CD8-positive, alpha-beta memory T cell (primary cell): ENCODE measurements around the gene SOX4. TPM values are rescaled to one million over a fixed set of nuclear protein-coding genes. Genes with fewer than 3 reads are reported as not detected.

Experiments
- CTCF ChIA-PET: fragments of 350-600 bp; sonication (Branson Sonifier 250); formaldehyde crosslinking; loops from one replicate; lab custom pipeline; 2021; ENCODE audit warnings: antibody characterized with exemption; lab: Charles Lee
- POLR2A ChIA-PET: fragments of 350-600 bp; sonication (Branson Sonifier 250); formaldehyde crosslinking; loops from one replicate; lab custom pipeline; 2021; ENCODE audit warnings: antibody characterized with exemption; lab: Charles Lee
- DNase-seq, 5 donors: peaks; one replicate each; pipeline versions ENCODE4 v3.0.0 to v3.0.0-alpha.2; 2020 to 2022; ENCODE audit warnings: mixed read lengths in 1 of 5
- H3K27ac ChIP-seq: one replicate; pipeline ENCODE4 v1.7.0; 2013; ENCODE audit warnings: low read depth, mild to moderate bottlenecking, low read length, moderate library complexity
- H3K27me3 ChIP-seq: 2 replicates; pipeline ENCODE4 v1.7.0; 2013; ENCODE audit warnings: low read length, mild to moderate bottlenecking; ENCODE audit not compliant: insufficient read depth, poor library complexity, severe bottlenecking
- H3K36me3 ChIP-seq: 2 replicates; pipeline ENCODE4 v1.7.0; 2013; ENCODE audit warnings: mild to moderate bottlenecking, low read length, moderate library complexity; ENCODE audit not compliant: insufficient read depth
- H3K4me1 ChIP-seq: 2 replicates; pipeline ENCODE4 v1.7.0; 2013; ENCODE audit warnings: mild to moderate bottlenecking, low read length, moderate library complexity; ENCODE audit not compliant: insufficient read depth
- H3K4me3 ChIP-seq: 2 replicates; pipeline ENCODE4 v1.7.0; 2013; ENCODE audit warnings: mild to moderate bottlenecking, low read length
- H3K9me3 ChIP-seq: 2 replicates; pipeline ENCODE4 v1.7.0; 2013; ENCODE audit warnings: mild to moderate bottlenecking, low read length
- H3K27ac Mint-ChIP-seq, 8 donors: one replicate each; pipeline ENCODE4 v1.8.0; 2020 to 2021; ENCODE audit warnings: mixed read lengths in 8 of 8, mild to moderate bottlenecking in 6 of 8, inconsistent platforms in 3 of 8, moderate library complexity in 3 of 8
- H3K27me3 Mint-ChIP-seq, 2 donors: one replicate each; pipeline ENCODE4 v1.8.0; 2020 to 2021; ENCODE audit warnings: mixed read lengths in 2 of 2, mild to moderate bottlenecking in 1 of 2, moderate library complexity in 1 of 2
- H3K36me3 Mint-ChIP-seq, 3 donors: one replicate each; pipeline ENCODE4 v1.8.0; 2020 to 2021; ENCODE audit warnings: mixed read lengths in 3 of 3, inconsistent platforms in 1 of 3, mild to moderate bottlenecking in 1 of 3
- H3K4me1 Mint-ChIP-seq, 3 donors: one replicate each; pipeline ENCODE4 v1.8.0; 2020 to 2021; ENCODE audit warnings: mixed read lengths in 3 of 3, inconsistent platforms in 1 of 3, mild to moderate bottlenecking in 1 of 3
- H3K4me3 Mint-ChIP-seq, 7 donors: one replicate each; pipeline ENCODE4 v1.8.0; 2020 to 2021; ENCODE audit warnings: mixed read lengths in 7 of 7, mild to moderate bottlenecking in 6 of 7, moderate library complexity in 4 of 7, inconsistent platforms in 2 of 7
- H3K9me3 Mint-ChIP-seq, 5 donors: one replicate each; pipeline ENCODE4 v1.8.0; 2020 to 2022; ENCODE audit warnings: mixed read lengths in 5 of 5, mild to moderate bottlenecking in 3 of 5, moderate library complexity in 2 of 5, inconsistent platforms in 1 of 5
- polyA plus RNA-seq: library from polyadenylated mRNA; unstranded; fragments of 300-500 nt; fragmentation: Illumina TruSeq; gene quantifications from one replicate; pipeline ENCODE4 v1.2.3, GENCODE V29; 2021
- total RNA-seq, 2 experiments: library from RNA; stranded (reverse); gene quantifications; one replicate each; pipeline ENCODE4 v1.2.3, GENCODE V29; 2021

Gene SOX4
- total and polyA plus RNA-seq, 3 experiments from 2014 or later: 0.37 to 0.66 (median 0.60) TPM

DNA sequence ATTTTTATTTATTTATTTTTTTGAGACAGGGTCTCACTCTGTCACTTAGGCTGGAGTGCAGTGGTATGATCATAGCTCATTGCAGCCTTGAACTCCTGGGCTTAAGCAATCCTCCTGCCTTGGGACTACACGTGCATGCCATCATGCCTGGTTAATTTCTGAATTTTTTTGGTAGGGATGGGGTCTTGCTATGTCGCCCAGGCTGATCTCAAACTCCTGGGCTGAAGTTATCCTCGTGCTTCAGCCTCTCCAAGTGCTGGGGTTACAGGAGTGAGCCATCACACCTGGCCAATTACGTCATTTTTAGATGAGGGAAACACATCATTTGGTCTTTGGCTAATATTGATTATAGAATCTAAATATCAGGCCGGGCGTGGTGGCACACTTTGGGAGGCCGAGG is 32.1 kb downstream of the SOX4 start:
- Mint-ChIP-seq H3K4me3 (no peak overlapping the region), H3K27ac (no peak overlapping the region), H3K9me3 (peaks cover 0 to 2% (median 0%) of the 10 kb centered on the region in 5 donors), H3K27me3 (peaks cover 0 to 4% of the 10 kb centered on the region in 2 donors), H3K36me3 (no peaks in the 10 kb centered on the region), H3K4me1 (no peaks in the 10 kb centered on the region)
- Histone ChIP-seq H3K4me3 (no peak overlapping the region), H3K4me1 (no peaks in the 10 kb centered on the region), H3K27ac (no peak overlapping the region), H3K36me3 (no peaks in the 10 kb centered on the region), H3K27me3 (no peaks in the 10 kb centered on the region), H3K9me3 (no peaks in the 10 kb centered on the region)
- POLR2A ChIA-PET: no interaction called here
- DNase-seq: no peak
- CTCF ChIA-PET: no interaction called here

DNA sequence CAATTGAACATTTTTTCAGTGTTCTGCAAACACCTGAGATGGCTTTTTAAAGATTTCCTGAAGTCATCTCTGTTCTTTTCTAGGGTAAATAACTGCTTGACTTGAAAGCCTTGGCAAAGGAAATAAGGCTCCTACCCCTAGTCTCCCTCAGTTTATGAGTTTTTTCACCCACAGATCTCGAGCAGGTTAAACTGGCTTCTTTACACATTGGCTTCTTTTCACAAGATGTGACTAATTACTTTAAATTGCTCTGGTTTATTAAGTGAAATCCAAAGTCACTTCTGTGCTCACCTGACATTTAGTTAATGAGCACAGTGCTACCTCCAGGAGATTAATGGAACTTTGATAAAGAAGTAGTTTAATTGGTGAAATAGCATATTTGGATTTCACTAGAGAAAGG is 33.2 kb downstream of the SOX4 start:
- Mint-ChIP-seq H3K4me1 (no peaks in the 10 kb centered on the region), H3K9me3 (peaks cover 0 to 2% (median 0%) of the 10 kb centered on the region in 5 donors), H3K36me3 (no peaks in the 10 kb centered on the region), H3K4me3 (no peak overlapping the region), H3K27me3 (no peaks in the 10 kb centered on the region), H3K27ac (no peak overlapping the region)
- no peak overlapping the region for H3K4me3 ChIP-seq
- POLR2A ChIA-PET: no interaction called here
- no peaks in the 10 kb centered on the region for H3K4me1 ChIP-seq
- H3K9me3 ChIP-seq: no peaks in the 10 kb centered on the region
- H3K27ac ChIP-seq: no peak overlapping the region
- no peaks in the 10 kb centered on the region for H3K27me3 ChIP-seq
- no peak for DNase-seq
- CTCF ChIA-PET: no interaction called here
- no peaks in the 10 kb centered on the region for H3K36me3 ChIP-seq

GRCh38 chr6:21628160-21628559 is 34.6 kb downstream of the SOX4 start:
- Histone ChIP-seq H3K4me3 (no peak overlapping the region), H3K36me3 (no peaks in the 10 kb centered on the region), H3K9me3 (no peaks in the 10 kb centered on the region), H3K4me1 (no peaks in the 10 kb centered on the region), H3K27ac (no peak overlapping the region), H3K27me3 (no peaks in the 10 kb centered on the region)
- ChIA-PET POLR2A (no interaction called here), CTCF (no interaction called here)
- Mint-ChIP-seq H3K27ac (no peak overlapping the region), H3K4me3 (no peak overlapping the region), H3K4me1 (no peaks in the 10 kb centered on the region), H3K9me3 (peaks cover 0 to 2% (median 0%) of the 10 kb centered on the region in 5 donors), H3K27me3 (no peaks in the 10 kb centered on the region), H3K36me3 (no peaks in the 10 kb centered on the region)
- DNase-seq: no peak

DNA sequence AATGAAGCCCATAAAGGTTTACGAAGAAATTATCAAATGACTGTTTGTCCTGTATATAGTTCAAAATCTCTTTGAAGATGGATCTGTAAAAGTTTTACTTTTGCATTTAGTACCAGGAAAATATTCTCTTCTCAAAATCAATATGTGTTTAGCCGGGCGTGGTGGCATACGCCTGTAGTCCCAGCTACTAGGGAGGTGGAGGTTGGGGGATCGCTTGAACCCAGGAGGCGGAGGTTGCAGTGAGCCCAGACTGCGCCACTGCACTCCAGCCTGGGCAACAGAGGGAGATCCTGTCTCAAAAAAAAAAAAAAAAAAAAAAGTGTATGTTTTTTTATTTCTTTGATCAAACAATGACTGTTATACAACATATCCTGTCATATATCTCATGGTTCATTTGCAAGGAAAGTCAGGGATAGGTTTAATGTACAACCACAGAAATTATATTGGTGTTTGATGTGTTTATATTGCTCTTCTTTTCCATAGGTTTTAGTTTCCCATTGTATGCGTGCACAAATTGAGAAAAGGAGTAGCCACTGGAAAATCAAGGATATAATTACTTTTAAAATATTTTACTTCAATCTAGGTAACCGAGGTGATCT is 40.1 kb downstream of the SOX4 start:
- ChIA-PET CTCF (no interaction called here), POLR2A (no interaction called here)
- Mint-ChIP-seq H3K9me3 (peaks cover 0 to 4% (median 0%) of the 10 kb centered on the region in 5 donors), H3K36me3 (no peaks in the 10 kb centered on the region), H3K27me3 (no peaks in the 10 kb centered on the region), H3K4me1 (no peaks in the 10 kb centered on the region), H3K4me3 (no peak overlapping the region), H3K27ac (no peak overlapping the region)
- DNase-seq: no peak
- H3K27ac ChIP-seq: no peak overlapping the region
- H3K4me1 ChIP-seq: no peaks in the 10 kb centered on the region
- no peaks in the 10 kb centered on the region for H3K27me3 ChIP-seq
- no peaks in the 10 kb centered on the region for H3K9me3 ChIP-seq
- no peak overlapping the region for H3K4me3 ChIP-seq
- H3K36me3 ChIP-seq: no peaks in the 10 kb centered on the region

GRCh38 chr6:21634582-21634981 is 41.0 kb downstream of the SOX4 start:
- H3K36me3 ChIP-seq: no peaks in the 10 kb centered on the region
- H3K27me3 Mint-ChIP-seq: no peaks in the 10 kb centered on the region
- peaks cover 0 to 4% (median 0%) of the 10 kb centered on the region in 5 donors for H3K9me3 Mint-ChIP-seq
- no peak overlapping the region for H3K27ac ChIP-seq
- no peak for DNase-seq
- no peaks in the 10 kb centered on the region for H3K4me1 Mint-ChIP-seq
- no peaks in the 10 kb centered on the region for H3K4me1 ChIP-seq
- H3K4me3 ChIP-seq: no peak overlapping the region
- ChIA-PET POLR2A (no interaction called here), CTCF (no interaction called here)
- H3K27me3 ChIP-seq: no peaks in the 10 kb centered on the region
- H3K27ac Mint-ChIP-seq: no peak overlapping the region
- H3K36me3 Mint-ChIP-seq: no peaks in the 10 kb centered on the region
- no peaks in the 10 kb centered on the region for H3K9me3 ChIP-seq
- H3K4me3 Mint-ChIP-seq: no peak overlapping the region

DNA sequence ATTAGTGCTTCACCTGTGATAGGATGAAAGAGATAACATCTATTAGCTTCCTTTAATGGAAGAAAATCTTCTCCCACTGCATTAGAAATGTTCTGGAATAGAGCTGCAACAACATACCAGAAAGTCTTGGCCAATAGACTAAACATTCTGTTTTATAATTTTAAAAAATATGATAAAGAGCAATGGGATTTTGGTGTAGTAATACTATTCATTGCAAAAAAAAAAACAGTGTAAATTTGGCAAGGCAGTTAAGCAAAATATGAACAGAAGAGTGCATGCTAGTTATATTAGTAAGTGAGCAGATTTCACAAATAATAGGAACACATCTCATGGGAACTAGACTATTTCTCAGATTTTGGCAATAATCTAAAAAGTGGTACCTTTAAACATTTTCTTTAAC is 43.3 kb downstream of the SOX4 start:
- no peaks in the 10 kb centered on the region for H3K36me3 Mint-ChIP-seq
- H3K27me3 Mint-ChIP-seq: peaks cover 0 to under 1% of the 10 kb centered on the region in 2 donors
- Histone ChIP-seq H3K4me3 (no peak overlapping the region), H3K9me3 (no peaks in the 10 kb centered on the region), H3K4me1 (no peaks in the 10 kb centered on the region), H3K36me3 (no peaks in the 10 kb centered on the region), H3K27me3 (no peaks in the 10 kb centered on the region), H3K27ac (no peak overlapping the region)
- no peak overlapping the region for H3K4me3 Mint-ChIP-seq
- no peak for DNase-seq
- H3K27ac Mint-ChIP-seq: peak overlapping the region in 1 of 8 donors; percentile 15
- peaks cover 0 to 4% (median 0%) of the 10 kb centered on the region in 5 donors for H3K9me3 Mint-ChIP-seq
- POLR2A ChIA-PET: no interaction called here
- CTCF ChIA-PET: no interaction called here
- no peaks in the 10 kb centered on the region for H3K4me1 Mint-ChIP-seq

- Mint-ChIP-seq H3K4me3 (no peak overlapping the region), H3K27me3 (peaks cover 0 to 7% of the 10 kb centered on the region in 2 donors), H3K27ac (no peak overlapping the region), H3K36me3 (no peaks in the 10 kb centered on the region), H3K4me1 (no peaks in the 10 kb centered on the region), H3K9me3 (peaks cover 0 to 3% (median 0%) of the 10 kb centered on the region in 5 donors)
- ChIA-PET POLR2A (no interaction called here), CTCF (no interaction called here)
- no peak overlapping the region for H3K27ac ChIP-seq
- no peaks in the 10 kb centered on the region for H3K27me3 ChIP-seq
- H3K36me3 ChIP-seq: no peaks in the 10 kb centered on the region
- no peaks in the 10 kb centered on the region for H3K9me3 ChIP-seq
- no peak for DNase-seq
- no peak overlapping the region for H3K4me3 ChIP-seq
- no peaks in the 10 kb centered on the region for H3K4me1 ChIP-seq
These were observed 45.8 kb downstream of the SOX4 start for GRCh38 chr6:21639316-21639715.
